Small intestine (tissue), 7 donors: Measurements from ENCODE around the gene PHAX. TPM values are rescaled to one million over a fixed set of nuclear protein-coding genes. Genes with fewer than 3 reads are reported as not detected.
A peak's percentile ranks its signal among the peaks of the same experiment; 100 is the strongest.
"Not testable (repeated sequence)": the region's sequence is repeated elsewhere in the genome, so short reads cannot be mapped to it uniquely, and the experiment has no call there.

ENCODE experiments used
- DNase-seq, 2 donors: peaks; one replicate each; pipeline versions ENCODE4 v3.0.0 to v3.0.0-alpha.2; 2013
- FAIRE-seq: peaks from 2 replicates; lab custom pipeline; 2012; peaks lifted over from hg19 to GRCh38; lab: Jason Lieb, UNC
- H3K27ac ChIP-seq, 3 donors: one replicate each; pipeline ENCODE4 v1.5.1; 2013; ENCODE audit warnings: low read length in 2 of 3, mild to moderate bottlenecking in 2 of 3, control low read depth in 1 of 3, inconsistent platforms in 1 of 3, low read depth in 1 of 3, moderate library complexity in 1 of 3
- H3K27me3 ChIP-seq, 3 donors: one replicate each; pipeline ENCODE4 v1.6.1; 2013; ENCODE audit warnings: low read length in 3 of 3, inconsistent platforms in 1 of 3; ENCODE audit not compliant: control insufficient read depth in 3 of 3, insufficient read depth in 3 of 3
- H3K36me3 ChIP-seq, 3 donors: one replicate each; pipeline ENCODE4 v1.6.1; 2013; ENCODE audit warnings: low read length in 3 of 3, inconsistent platforms in 1 of 3, low read depth in 1 of 3, mild to moderate bottlenecking in 1 of 3, moderate library complexity in 1 of 3; ENCODE audit not compliant: control insufficient read depth in 3 of 3, insufficient read depth in 2 of 3
- H3K4me1 ChIP-seq, 3 donors: one replicate each; pipeline ENCODE4 v1.6.1; 2013; ENCODE audit warnings: low read length in 2 of 3, inconsistent platforms in 1 of 3, low read depth in 1 of 3, mild to moderate bottlenecking in 1 of 3, moderate library complexity in 1 of 3; ENCODE audit not compliant: control insufficient read depth in 3 of 3, insufficient read depth in 2 of 3
- H3K4me3 ChIP-seq, 3 donors: one replicate each; pipeline ENCODE4 v1.5.1; 2013; ENCODE audit warnings: low read length in 3 of 3, control low read depth in 1 of 3, inconsistent platforms in 1 of 3, low read depth in 1 of 3, mild to moderate bottlenecking in 1 of 3, moderate library complexity in 1 of 3
- H3K9me3 ChIP-seq, 2 donors: one replicate each; pipeline ENCODE4 v1.6.1; 2013; ENCODE audit warnings: low read depth in 1 of 2, low read length in 1 of 2; ENCODE audit not compliant: control insufficient read depth in 2 of 2, insufficient read depth in 1 of 2
- WGBS, 3 donors: extraction: QIAGEN DNeasy Blood & Tissue Kit; methylation state at CpG; one replicate each; pipeline ENCODE4 v1.1.7; 2013; 5-methylcytosine and 5-hydroxymethylcytosine counted together
- polyA plus RNA-seq, 4 donors: library from polyadenylated mRNA; stranded (reverse) in 3 of 4; unstranded in 1 of 4; fragments of 200-250 nt in 3 of 4; fragments of 120-200 nt in 1 of 4; gene quantifications; one replicate each; pipeline versions ENCODE4 v1.2.1 to v1.2.3, GENCODE V29; 2013
- donor health status: healthy with polysubstance abuse.
- donor health status: control.
- donor health status: control.
- donor health status: Bipolar disorder and iron deficiency.
- donor health status: healthy.

The PHAX gene
- polyA plus RNA-seq, 4 donors, result 17.4 to 32.8 (median 17.9) TPM

- FAIRE-seq (no peak), DNase-seq (no peak)
- 87 to 88% (median 88%) methylated on average over 1 of the region's 1 CpG for WGBS, 3 donors
- H3K36me3 ChIP-seq, result no peaks in the 10 kb centered on the region
- H3K9me3 ChIP-seq, result peaks cover 0 to under 1% of the 10 kb centered on the region in 2 donors
- H3K27me3 ChIP-seq, result peaks cover 0 to 2% (median 0%) of the 10 kb centered on the region in 3 donors
- peaks cover 0 to 9% (median 0%) of the 10 kb centered on the region in 3 donors for H3K4me1 ChIP-seq
- no peak overlapping the region for H3K4me3 ChIP-seq
- H3K27ac ChIP-seq, result no peak overlapping the region
These were observed 50.3 kb downstream of the PHAX start for GRCh38 chr5:126651013-126651577.

GRCh38 chr5:126656401-126657007 lies 55.8 kb downstream of the PHAX start:
- DNase-seq, result peak; percentile 51 to 61
- 1 to 3% (median 3%) methylated on average over 5 of the region's 5 CpGs for WGBS, 3 donors
- no peak overlapping the region for H3K27ac ChIP-seq
- no peaks in the 10 kb centered on the region for H3K4me1 ChIP-seq
- H3K4me3 ChIP-seq, result no peak overlapping the region
- peaks cover 0 to 2% (median 0%) of the 10 kb centered on the region in 3 donors for H3K27me3 ChIP-seq
- FAIRE-seq, result peak; percentile 82
- no peaks in the 10 kb centered on the region for H3K9me3 ChIP-seq
- H3K36me3 ChIP-seq, result no peaks in the 10 kb centered on the region

- 67 to 88% (median 80%) methylated on average over 5 of the region's 5 CpGs for WGBS, 3 donors
- no peaks in the 10 kb centered on the region for H3K9me3 ChIP-seq
- DNase-seq (no peak), FAIRE-seq (no peak)
- H3K27me3 ChIP-seq, result peaks cover 0 to 2% (median 0%) of the 10 kb centered on the region in 3 donors
- H3K4me1 ChIP-seq, result no peaks in the 10 kb centered on the region
- H3K4me3 ChIP-seq, result no peak overlapping the region
- no peak overlapping the region for H3K27ac ChIP-seq
- no peaks in the 10 kb centered on the region for H3K36me3 ChIP-seq
These were observed 57.8 kb downstream of the PHAX start for GRCh38 chr5:126658561-126658960.

- H3K4me1 ChIP-seq, result peaks cover 0 to 1% (median 0%) of the 10 kb centered on the region in 3 donors
- FAIRE-seq, result no peak
- H3K4me3 ChIP-seq, result no peak overlapping the region
- no peaks in the 10 kb centered on the region for H3K36me3 ChIP-seq
- H3K27ac ChIP-seq, result no peak overlapping the region
- peaks cover 0 to 2% (median 0%) of the 10 kb centered on the region in 3 donors for H3K27me3 ChIP-seq
- H3K9me3 ChIP-seq, result no peaks in the 10 kb centered on the region
- no peak for DNase-seq
- WGBS, 3 donors, result 90 to 98% (median 91%) methylated on average over 2 of the region's 2 CpGs
These were observed 59.2 kb downstream of the PHAX start for GRCh38 chr5:126659805-126660482.

- FAIRE-seq (no peak), DNase-seq (peak; percentile 74)
- Histone ChIP-seq H3K36me3 (no peaks in the 10 kb centered on the region), H3K27ac (peak overlapping the region; percentile 3 to 54 (median 28)), H3K27me3 (no peaks in the 10 kb centered on the region), H3K9me3 (peaks cover 0 to 12% of the 10 kb centered on the region in 2 donors), H3K4me3 (no peak overlapping the region), H3K4me1 (peaks cover 0 to 4% (median 0%) of the 10 kb centered on the region in 3 donors)
- WGBS, 3 donors, result 11 to 71% (median 41%) methylated on average over 2 of the region's 2 CpGs
These were observed 63.8 kb downstream of the PHAX start for GRCh38 chr5:126664586-126664985.

- H3K27ac ChIP-seq, H3K27me3 ChIP-seq, FAIRE-seq, H3K4me3 ChIP-seq, H3K36me3 ChIP-seq, H3K4me1 ChIP-seq, DNase-seq: not testable (repeated sequence)
- WGBS, 3 donors, result 90 to 95% (median 90%) methylated on average over 1 of the region's 1 CpG
- H3K9me3 ChIP-seq, result peaks cover 0 to 23% of the 10 kb centered on the region in 2 donors
These were observed 69.4 kb downstream of the PHAX start for GRCh38 chr5:126670109-126670508.

- H3K27ac ChIP-seq, H3K4me1 ChIP-seq, H3K4me3 ChIP-seq, H3K36me3 ChIP-seq, DNase-seq, H3K27me3 ChIP-seq, FAIRE-seq: not testable (repeated sequence)
- WGBS, 3 donors, result 78 to 92% (median 78%) methylated on average over 3 of the region's 3 CpGs
- peaks cover 0 to 23% of the 10 kb centered on the region in 2 donors for H3K9me3 ChIP-seq
These were observed 70.9 kb downstream of the PHAX start for GRCh38 chr5:126671681-126672080.

GRCh38 chr5:126673477-126673876 lies 72.7 kb downstream of the PHAX start:
- FAIRE-seq, result no peak
- 64 to 78% (median 77%) methylated on average over 11 of the region's 11 CpGs for WGBS, 3 donors

More at GRCh38 chr5:126673477-126673876, 72.7 kb downstream of the PHAX start:
- H3K9me3 ChIP-seq, result peaks cover 0 to 19% of the 10 kb centered on the region in 2 donors
- no peaks in the 10 kb centered on the region for H3K36me3 ChIP-seq
- H3K4me1 ChIP-seq, result no peaks in the 10 kb centered on the region
- H3K4me3 ChIP-seq, result peak overlapping the region in 1 of 3 donors; percentile 1
- DNase-seq, result no peak
- H3K27ac ChIP-seq, result no peak overlapping the region
- H3K27me3 ChIP-seq, result no peaks in the 10 kb centered on the region
